KMS-11 (cell line): ENCODE data around the gene GABRA6.

Experiments
- H2AFZ ChIP-seq: fragments of 200-600 bp; sonication (generic); 2 replicates; pipeline ENCODE4 v1.6.1; 2016; ENCODE audit warnings: antibody characterized with exemption, mixed run types, low read depth
- H3K27ac ChIP-seq: fragments of 200-600 bp; sonication (generic); 2 replicates; pipeline ENCODE4 v1.6.1; 2016; ENCODE audit warnings: mild to moderate bottlenecking, mixed run types
- H3K27me3 ChIP-seq: fragments of 200-600 bp; sonication (generic); 2 replicates; pipeline ENCODE4 v1.6.1; 2017; ENCODE audit warnings: mild to moderate bottlenecking, low read depth, mixed run types, moderate library complexity; ENCODE audit not compliant: insufficient read depth
- H3K36me3 ChIP-seq: fragments of 200-600 bp; sonication (generic); 2 replicates; pipeline ENCODE4 v1.6.1; 2017; ENCODE audit warnings: mild to moderate bottlenecking, mixed run types; ENCODE audit not compliant: insufficient read depth
- H3K4me1 ChIP-seq: fragments of 200-600 bp; sonication (generic); 2 replicates; pipeline ENCODE4 v1.6.1; 2016; ENCODE audit warnings: mild to moderate bottlenecking, low read depth, mixed run types; ENCODE audit not compliant: poor library complexity, severe bottlenecking
- H3K4me2 ChIP-seq: fragments of 200-600 bp; sonication (generic); 2 replicates; pipeline ENCODE4 v1.7.0; 2016; ENCODE audit warnings: mild to moderate bottlenecking, mixed run types
- H3K4me3 ChIP-seq: fragments of 200-600 bp; sonication (generic); IDR thresholded peaks from 2 replicates; pipeline ENCODE4 v1.6.1; 2017; ENCODE audit warnings: low read depth, low read length, mixed read lengths; ENCODE audit not compliant: insufficient read depth
- H3K79me2 ChIP-seq: fragments of 200-600 bp; sonication (generic); 2 replicates; pipeline ENCODE4 v1.6.1; 2016; ENCODE audit warnings: low read depth, mixed run types; ENCODE audit not compliant: insufficient read depth
- H3K9ac ChIP-seq: fragments of 200-600 bp; sonication (generic); 2 replicates; pipeline ENCODE4 v1.6.1; 2016; ENCODE audit warnings: mild to moderate bottlenecking, mixed run types
- H4K20me1 ChIP-seq: fragments of 200-600 bp; sonication (generic); 2 replicates; pipeline ENCODE4 v1.6.1; 2016; ENCODE audit warnings: mild to moderate bottlenecking, mixed run types; ENCODE audit not compliant: insufficient read depth
- CTCF ChIP-seq: fragments of 200-600 bp; sonication (generic); conservative IDR thresholded peaks from 2 replicates; pipeline ENCODE4 v1.6.1; 2017; ENCODE audit warnings: low read depth, mild to moderate bottlenecking, antibody characterized with exemption, low read length, moderate library complexity, mixed read lengths

Gene GABRA6

GRCh38 chr5:161720460-161720859, 34.9 kb downstream of the GABRA6 start:
- Histone ChIP-seq H3K4me3 (no peak overlapping the region), H2AFZ (no peak overlapping the region), H3K79me2 (no peaks in the 10 kb centered on the region), H3K27me3 (no peaks in the 10 kb centered on the region), H3K4me2 (no peak overlapping the region), H3K36me3 (no peaks in the 10 kb centered on the region), H3K4me1 (no peaks in the 10 kb centered on the region), H3K27ac (no peak overlapping the region), H4K20me1 (no peaks in the 10 kb centered on the region), H3K9ac (no peak overlapping the region)
- TF ChIP-seq CTCF, result no peak

GRCh38 chr5:161734741-161735140, 49.2 kb downstream of the GABRA6 start:
- Histone ChIP-seq H3K4me3 (no peak overlapping the region), H3K4me2 (no peak overlapping the region), H3K27me3 (no peaks in the 10 kb centered on the region), H4K20me1 (no peaks in the 10 kb centered on the region), H3K9ac (no peak overlapping the region), H3K4me1 (no peaks in the 10 kb centered on the region), H3K79me2 (no peaks in the 10 kb centered on the region), H3K27ac (no peak overlapping the region), H2AFZ (no peak overlapping the region), H3K36me3 (no peaks in the 10 kb centered on the region)
- TF ChIP-seq CTCF, result no peak

GRCh38 chr5:161740433-161740832, 54.9 kb downstream of the GABRA6 start:
- Histone ChIP-seq H3K9ac (no peak overlapping the region), H4K20me1 (no peaks in the 10 kb centered on the region), H3K79me2 (no peaks in the 10 kb centered on the region), H2AFZ (no peak overlapping the region), H3K36me3 (no peaks in the 10 kb centered on the region), H3K4me3 (no peak overlapping the region), H3K27ac (no peak overlapping the region), H3K4me1 (no peaks in the 10 kb centered on the region), H3K4me2 (no peak overlapping the region), H3K27me3 (no peaks in the 10 kb centered on the region)
- no peak for TF ChIP-seq CTCF

GRCh38 chr5:161744276-161744675, 58.8 kb downstream of the GABRA6 start:
- no peak for TF ChIP-seq CTCF
- H3K4me1 ChIP-seq, result no peaks in the 10 kb centered on the region

More at GRCh38 chr5:161744276-161744675, 58.8 kb downstream of the GABRA6 start:
- H3K9ac ChIP-seq, result no peak overlapping the region
- no peaks in the 10 kb centered on the region for H4K20me1 ChIP-seq
- H3K27me3 ChIP-seq, result no peaks in the 10 kb centered on the region
- H3K4me2 ChIP-seq, result no peak overlapping the region
- no peaks in the 10 kb centered on the region for H3K79me2 ChIP-seq
- H3K27ac ChIP-seq, result no peak overlapping the region
- no peak overlapping the region for H3K4me3 ChIP-seq
- no peak overlapping the region for H2AFZ ChIP-seq
- no peaks in the 10 kb centered on the region for H3K36me3 ChIP-seq
